ENCODE results near the gene ADGRG3. TPM values are rescaled to one million over a fixed set of nuclear protein-coding genes. Genes with fewer than 3 reads are reported as not detected.

ADGRG3 gene
- total and polyA plus RNA-seq, 2 of the 13 experiments (the other 11 are each of a cell fraction or from before 2014, with no cell fraction given): 2.7 to 11.8 TPM

DNA sequence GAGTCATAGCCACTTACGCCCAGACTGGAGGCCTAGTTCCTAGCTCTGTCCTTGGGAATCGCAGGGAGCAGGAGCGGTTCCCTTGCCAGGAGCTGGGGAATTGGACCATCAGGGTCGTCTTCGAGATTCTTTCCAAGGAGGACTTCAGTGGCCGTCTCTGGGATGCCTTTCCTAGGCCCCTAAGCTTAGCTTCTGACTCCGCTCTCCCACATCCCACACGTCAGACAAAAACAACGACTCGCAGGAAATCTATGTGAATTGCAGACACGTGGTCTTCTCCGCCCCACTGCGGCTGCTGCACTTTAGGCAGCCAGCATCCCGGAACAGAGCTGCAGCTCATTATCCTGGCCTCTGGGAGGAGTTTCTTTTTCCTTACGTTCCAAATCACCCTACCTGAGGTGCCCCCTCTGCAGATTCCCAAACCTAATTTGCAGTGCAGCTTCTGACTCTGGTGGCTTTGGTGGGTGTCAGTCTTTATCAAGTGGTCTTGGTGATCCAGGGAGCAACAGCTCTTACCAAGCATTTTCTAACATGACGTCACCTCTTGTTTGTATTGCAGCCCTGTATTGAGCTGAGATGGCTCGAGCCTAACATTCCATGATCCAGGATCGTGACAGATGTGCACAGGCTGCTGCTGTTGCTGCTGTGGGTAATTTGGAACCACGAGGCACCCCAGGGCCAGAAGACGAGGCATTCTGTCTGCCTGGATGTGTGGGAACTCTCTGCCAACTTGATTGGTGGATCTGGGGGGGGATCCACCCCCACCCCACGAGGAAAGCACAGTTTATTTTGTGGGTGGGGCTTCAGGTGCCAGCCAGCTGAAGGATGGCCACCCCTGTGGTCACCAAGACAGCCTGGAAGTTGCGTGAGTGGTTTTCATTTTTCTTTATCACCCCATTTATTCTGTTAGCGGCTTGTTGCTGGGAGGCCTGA, 68.6 kb downstream of the ADGRG3 start (continued):
- TF ChIP-seq, protein P1, sequence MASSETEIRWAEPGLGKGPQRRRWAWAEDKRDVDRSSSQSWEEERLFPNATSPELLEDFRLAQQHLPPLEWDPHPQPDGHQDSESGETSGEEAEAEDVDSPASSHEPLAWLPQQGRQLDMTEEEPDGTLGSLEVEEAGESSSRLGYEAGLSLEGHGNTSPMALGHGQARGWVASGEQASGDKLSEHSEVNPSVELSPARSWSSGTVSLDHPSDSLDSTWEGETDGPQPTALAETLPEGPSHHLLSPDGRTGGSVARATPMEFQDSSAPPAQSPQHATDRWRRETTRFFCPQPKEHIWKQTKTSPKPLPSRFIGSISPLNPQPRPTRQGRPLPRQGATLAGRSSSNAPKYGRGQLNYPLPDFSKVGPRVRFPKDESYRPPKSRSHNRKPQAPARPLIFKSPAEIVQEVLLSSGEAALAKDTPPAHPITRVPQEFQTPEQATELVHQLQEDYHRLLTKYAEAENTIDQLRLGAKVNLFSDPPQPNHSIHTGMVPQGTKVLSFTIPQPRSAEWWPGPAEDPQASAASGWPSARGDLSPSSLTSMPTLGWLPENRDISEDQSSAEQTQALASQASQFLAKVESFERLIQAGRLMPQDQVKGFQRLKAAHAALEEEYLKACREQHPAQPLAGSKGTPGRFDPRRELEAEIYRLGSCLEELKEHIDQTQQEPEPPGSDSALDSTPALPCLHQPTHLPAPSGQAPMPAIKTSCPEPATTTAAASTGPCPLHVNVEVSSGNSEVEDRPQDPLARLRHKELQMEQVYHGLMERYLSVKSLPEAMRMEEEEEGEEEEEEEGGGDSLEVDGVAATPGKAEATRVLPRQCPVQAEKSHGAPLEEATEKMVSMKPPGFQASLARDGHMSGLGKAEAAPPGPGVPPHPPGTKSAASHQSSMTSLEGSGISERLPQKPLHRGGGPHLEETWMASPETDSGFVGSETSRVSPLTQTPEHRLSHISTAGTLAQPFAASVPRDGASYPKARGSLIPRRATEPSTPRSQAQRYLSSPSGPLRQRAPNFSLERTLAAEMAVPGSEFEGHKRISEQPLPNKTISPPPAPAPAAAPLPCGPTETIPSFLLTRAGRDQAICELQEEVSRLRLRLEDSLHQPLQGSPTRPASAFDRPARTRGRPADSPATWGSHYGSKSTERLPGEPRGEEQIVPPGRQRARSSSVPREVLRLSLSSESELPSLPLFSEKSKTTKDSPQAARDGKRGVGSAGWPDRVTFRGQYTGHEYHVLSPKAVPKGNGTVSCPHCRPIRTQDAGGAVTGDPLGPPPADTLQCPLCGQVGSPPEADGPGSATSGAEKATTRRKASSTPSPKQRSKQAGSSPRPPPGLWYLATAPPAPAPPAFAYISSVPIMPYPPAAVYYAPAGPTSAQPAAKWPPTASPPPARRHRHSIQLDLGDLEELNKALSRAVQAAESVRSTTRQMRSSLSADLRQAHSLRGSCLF (CRISPR knock-in tag; IDR thresholded peaks at IDR 0.05; ENCODE audit: borderline replicate concordance): no peak; the same call in 1 of the 2 replicates
- no peak for TF ChIP-seq ZBTB20 (CRISPR knock-in tag; IDR thresholded peaks at IDR 0.05; ENCODE audit: borderline replicate concordance, low read depth)
- TF ChIP-seq TCF12 (IDR thresholded peaks at IDR 0.05): no peak
- TF ChIP-seq TCF12 (CRISPR knock-in tag; IDR thresholded peaks at IDR 0.05): no peak
- no peak for TF ChIP-seq NFIC (IDR thresholded peaks at IDR 0.05; ENCODE audit: low read length)
- no peak for TF ChIP-seq SP4 (CRISPR knock-in tag; IDR thresholded peaks at IDR 0.05)
- peak; percentile 56 for TF ChIP-seq ZNF430 (CRISPR knock-in tag; IDR thresholded peaks at IDR 0.05)
- TF ChIP-seq, protein P2, sequence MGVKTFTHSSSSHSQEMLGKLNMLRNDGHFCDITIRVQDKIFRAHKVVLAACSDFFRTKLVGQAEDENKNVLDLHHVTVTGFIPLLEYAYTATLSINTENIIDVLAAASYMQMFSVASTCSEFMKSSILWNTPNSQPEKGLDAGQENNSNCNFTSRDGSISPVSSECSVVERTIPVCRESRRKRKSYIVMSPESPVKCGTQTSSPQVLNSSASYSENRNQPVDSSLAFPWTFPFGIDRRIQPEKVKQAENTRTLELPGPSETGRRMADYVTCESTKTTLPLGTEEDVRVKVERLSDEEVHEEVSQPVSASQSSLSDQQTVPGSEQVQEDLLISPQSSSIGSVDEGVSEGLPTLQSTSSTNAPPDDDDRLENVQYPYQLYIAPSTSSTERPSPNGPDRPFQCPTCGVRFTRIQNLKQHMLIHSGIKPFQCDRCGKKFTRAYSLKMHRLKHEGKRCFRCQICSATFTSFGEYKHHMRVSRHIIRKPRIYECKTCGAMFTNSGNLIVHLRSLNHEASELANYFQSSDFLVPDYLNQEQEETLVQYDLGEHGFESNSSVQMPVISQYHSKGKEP (CRISPR knock-in tag; IDR thresholded peaks at IDR 0.05): no peak
- TF ChIP-seq MBNL3 (CRISPR knock-in tag; conservative IDR thresholded peaks at IDR 0.05): no peak
- TF ChIP-seq ZNF737 (CRISPR knock-in tag; IDR thresholded peaks at IDR 0.05; ENCODE audit: borderline replicate concordance): no peak
- TF ChIP-seq, protein P3, sequence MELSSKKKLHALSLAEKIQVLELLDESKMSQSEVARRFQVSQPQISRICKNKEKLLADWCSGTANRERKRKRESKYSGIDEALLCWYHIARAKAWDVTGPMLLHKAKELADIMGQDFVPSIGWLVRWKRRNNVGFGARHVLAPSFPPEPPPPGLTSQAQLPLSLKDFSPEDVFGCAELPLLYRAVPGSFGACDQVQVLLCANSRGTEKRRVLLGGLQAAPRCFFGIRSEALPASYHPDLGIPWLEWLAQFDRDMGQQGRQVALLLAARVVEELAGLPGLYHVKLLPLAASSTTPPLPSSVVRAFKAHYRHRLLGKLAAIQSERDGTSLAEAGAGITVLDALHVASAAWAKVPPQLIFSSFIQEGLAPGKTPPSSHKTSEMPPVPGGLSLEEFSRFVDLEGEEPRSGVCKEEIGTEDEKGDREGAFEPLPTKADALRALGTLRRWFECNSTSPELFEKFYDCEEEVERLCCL (CRISPR knock-in tag; IDR thresholded peaks at IDR 0.05; ENCODE audit: borderline replicate concordance): no peak
- TF ChIP-seq HMG20B (CRISPR knock-in tag; conservative IDR thresholded peaks at IDR 0.05): no peak
- TF ChIP-seq, protein P4, sequence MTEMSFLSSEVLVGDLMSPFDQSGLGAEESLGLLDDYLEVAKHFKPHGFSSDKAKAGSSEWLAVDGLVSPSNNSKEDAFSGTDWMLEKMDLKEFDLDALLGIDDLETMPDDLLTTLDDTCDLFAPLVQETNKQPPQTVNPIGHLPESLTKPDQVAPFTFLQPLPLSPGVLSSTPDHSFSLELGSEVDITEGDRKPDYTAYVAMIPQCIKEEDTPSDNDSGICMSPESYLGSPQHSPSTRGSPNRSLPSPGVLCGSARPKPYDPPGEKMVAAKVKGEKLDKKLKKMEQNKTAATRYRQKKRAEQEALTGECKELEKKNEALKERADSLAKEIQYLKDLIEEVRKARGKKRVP (CRISPR knock-in tag; IDR thresholded peaks at IDR 0.05): peak in 1 of 2 experiments; percentile 93; a peak in 2 of 4 replicates
- no peak for TF ChIP-seq FOXC1 (CRISPR knock-in tag; IDR thresholded peaks at IDR 0.05; ENCODE audit: borderline replicate concordance)
- TF ChIP-seq, protein P5, sequence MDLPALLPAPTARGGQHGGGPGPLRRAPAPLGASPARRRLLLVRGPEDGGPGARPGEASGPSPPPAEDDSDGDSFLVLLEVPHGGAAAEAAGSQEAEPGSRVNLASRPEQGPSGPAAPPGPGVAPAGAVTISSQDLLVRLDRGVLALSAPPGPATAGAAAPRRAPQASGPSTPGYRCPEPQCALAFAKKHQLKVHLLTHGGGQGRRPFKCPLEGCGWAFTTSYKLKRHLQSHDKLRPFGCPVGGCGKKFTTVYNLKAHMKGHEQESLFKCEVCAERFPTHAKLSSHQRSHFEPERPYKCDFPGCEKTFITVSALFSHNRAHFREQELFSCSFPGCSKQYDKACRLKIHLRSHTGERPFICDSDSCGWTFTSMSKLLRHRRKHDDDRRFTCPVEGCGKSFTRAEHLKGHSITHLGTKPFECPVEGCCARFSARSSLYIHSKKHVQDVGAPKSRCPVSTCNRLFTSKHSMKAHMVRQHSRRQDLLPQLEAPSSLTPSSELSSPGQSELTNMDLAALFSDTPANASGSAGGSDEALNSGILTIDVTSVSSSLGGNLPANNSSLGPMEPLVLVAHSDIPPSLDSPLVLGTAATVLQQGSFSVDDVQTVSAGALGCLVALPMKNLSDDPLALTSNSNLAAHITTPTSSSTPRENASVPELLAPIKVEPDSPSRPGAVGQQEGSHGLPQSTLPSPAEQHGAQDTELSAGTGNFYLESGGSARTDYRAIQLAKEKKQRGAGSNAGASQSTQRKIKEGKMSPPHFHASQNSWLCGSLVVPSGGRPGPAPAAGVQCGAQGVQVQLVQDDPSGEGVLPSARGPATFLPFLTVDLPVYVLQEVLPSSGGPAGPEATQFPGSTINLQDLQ (CRISPR knock-in tag; IDR thresholded peaks at IDR 0.05): 0 out of 2 replicates have a peak, but pooled peaks have one; percentile 40
- no peak for TF ChIP-seq AKAP8 (CRISPR knock-in tag; IDR thresholded peaks at IDR 0.05)
- TF ChIP-seq SSRP1 (CRISPR knock-in tag; IDR thresholded peaks at IDR 0.05): no peak

All from HepG2 (cell line).